AG20443 (cell line): ENCODE results near the gene GARNL3.
A peak's percentile ranks its signal among the peaks of the same experiment; 100 is the strongest.

Experiments used
- DNase-seq: peaks from one replicate; pipeline ENCODE4 v3.0.0; 2012; ENCODE audit warnings: low spot score, mixed read lengths

GARNL3 gene

GRCh38 chr9:127264462-127265219, at the start of gene GARNL3:
GARNL3 (plus strand) TSS chr9:127264774; CDS start chr9:127264878, 104 bp downstream.
- no peak for DNase-seq

- DNase-seq, result no peak
Observed at GRCh38 chr9:127215268-127216209, 49.0 kb upstream of the GARNL3 start.

GRCh38 chr9:127216210-127216887, 48.2 kb upstream of the GARNL3 start:
- no peak for DNase-seq

GRCh38 chr9:127216888-127217217, 47.7 kb upstream of the GARNL3 start:
- DNase-seq, result no peak

GRCh38 chr9:127218818-127219217, 45.8 kb upstream of the GARNL3 start:
- DNase-seq, result no peak

GRCh38 chr9:127219520-127219919, 45.1 kb upstream of the GARNL3 start:
- no peak for DNase-seq

- DNase-seq, result no peak
Observed at GRCh38 chr9:127221695-127222094, 42.9 kb upstream of the GARNL3 start.

- DNase-seq, result no peak
Observed at GRCh38 chr9:127222388-127223095, 42.0 kb upstream of the GARNL3 start.

GRCh38 chr9:127223266-127223665, 41.3 kb upstream of the GARNL3 start:
- no peak for DNase-seq

- DNase-seq, result no peak
Observed at GRCh38 chr9:127223810-127224177, 40.8 kb upstream of the GARNL3 start.

- peak; percentile 90 for DNase-seq
Observed at GRCh38 chr9:127224178-127224882, 40.2 kb upstream of the GARNL3 start.

GRCh38 chr9:127224883-127225739, 39.5 kb upstream of the GARNL3 start:
- DNase-seq, result peak; percentile 100

- no peak for DNase-seq
Observed at GRCh38 chr9:127225801-127226625, 38.6 kb upstream of the GARNL3 start.

GRCh38 chr9:127229691-127230417, 34.7 kb upstream of the GARNL3 start:
- DNase-seq, result no peak

GRCh38 chr9:127231666-127232065, 32.9 kb upstream of the GARNL3 start:
- no peak for DNase-seq

- no peak for DNase-seq
Observed at GRCh38 chr9:127232833-127233549, 31.6 kb upstream of the GARNL3 start.

- DNase-seq, result no peak
Observed at GRCh38 chr9:127233550-127233949, 31.0 kb upstream of the GARNL3 start.

GRCh38 chr9:127233989-127234388, 30.6 kb upstream of the GARNL3 start:
- no peak for DNase-seq
